Measurements from ENCODE around the gene PHACTR2. TPM values are rescaled to one million over a fixed set of nuclear protein-coding genes. Genes with fewer than 3 reads are reported as not detected.

Gene PHACTR2
- total RNA-seq, 1 donor = 15.1 TPM

GRCh38 chr6:143674483-143675381 is 3.0 kb upstream of the PHACTR2 start:
- DNase-seq (ENCODE audit: low read depth in 2 of 3, low spot score in 2 of 3) = no peak

GRCh38 chr6:143675382-143675900 is 2.3 kb upstream of the PHACTR2 start:
- no peak for DNase-seq (ENCODE audit: low read depth in 2 of 3, low spot score in 2 of 3)

DNA sequence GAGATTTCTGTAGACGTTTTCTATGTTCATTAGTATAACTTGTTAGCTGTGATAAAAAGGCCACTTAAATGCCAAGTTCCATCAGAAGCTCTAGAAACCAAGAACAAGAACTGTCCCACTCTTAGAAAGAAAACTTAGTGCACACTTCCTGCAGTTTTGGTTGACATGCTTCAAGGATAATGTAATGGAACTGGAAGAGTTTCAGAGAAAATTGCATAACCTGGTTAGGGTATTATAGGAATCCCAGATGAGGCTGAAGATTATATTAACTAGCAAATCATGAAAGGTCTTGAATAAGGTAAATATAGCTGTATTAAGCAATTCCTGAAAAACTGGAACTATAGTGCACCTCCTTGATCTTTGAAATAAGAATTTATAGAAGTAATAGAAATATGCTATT is 1.8 kb upstream of the PHACTR2 start:
- no peak for DNase-seq (ENCODE audit: low read depth in 2 of 3, low spot score in 2 of 3)

DNA sequence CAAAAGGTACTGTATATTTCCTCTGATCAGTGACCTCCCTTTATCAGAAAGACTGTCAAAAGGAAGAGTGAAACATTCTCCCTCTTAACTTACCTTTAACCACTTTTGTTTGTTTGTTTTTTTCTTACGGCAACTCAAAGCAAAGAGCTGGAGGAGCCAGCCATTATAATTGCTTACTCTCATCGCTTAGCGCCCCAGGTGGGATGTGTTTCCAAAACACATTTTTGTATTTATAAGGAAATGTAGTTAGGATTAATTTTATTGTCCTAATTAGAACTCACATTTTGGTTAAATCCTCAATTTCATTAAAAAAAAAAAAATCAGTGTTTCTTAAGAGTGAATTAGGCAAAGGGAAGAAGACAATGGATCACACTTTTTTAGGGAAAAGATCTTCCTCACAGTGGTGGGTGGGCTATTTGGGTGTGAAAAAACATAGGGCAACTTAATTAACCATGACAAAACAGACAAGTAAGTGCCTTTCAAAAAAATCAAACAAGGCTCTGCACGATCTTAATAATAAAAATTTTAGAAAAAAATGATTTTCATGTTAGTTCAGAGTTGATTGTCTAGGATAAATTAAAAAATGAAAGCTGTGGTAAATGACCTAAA is 1.2 kb upstream of the PHACTR2 start:
- DNase-seq (ENCODE audit: low read depth in 2 of 3, low spot score in 2 of 3) = no peak

DNA sequence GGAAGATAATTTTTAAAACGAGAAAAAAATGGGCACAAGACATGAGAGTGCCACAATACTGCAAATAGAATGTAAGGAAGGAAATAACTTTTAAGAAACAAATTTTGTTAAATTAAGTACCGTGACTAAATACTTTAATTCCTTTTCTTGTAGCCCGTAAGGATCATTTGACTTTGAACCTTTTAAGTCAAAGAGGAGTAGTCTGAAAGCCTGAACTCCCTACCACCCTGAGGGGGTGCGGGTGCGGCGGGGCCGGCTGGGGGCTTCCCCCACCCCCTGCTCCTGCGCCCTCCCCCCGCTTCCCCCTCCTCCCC is 231 bp upstream of the PHACTR2 start:
- DNase-seq (ENCODE audit: low read depth in 2 of 3, low spot score in 2 of 3) = no peak

DNA sequence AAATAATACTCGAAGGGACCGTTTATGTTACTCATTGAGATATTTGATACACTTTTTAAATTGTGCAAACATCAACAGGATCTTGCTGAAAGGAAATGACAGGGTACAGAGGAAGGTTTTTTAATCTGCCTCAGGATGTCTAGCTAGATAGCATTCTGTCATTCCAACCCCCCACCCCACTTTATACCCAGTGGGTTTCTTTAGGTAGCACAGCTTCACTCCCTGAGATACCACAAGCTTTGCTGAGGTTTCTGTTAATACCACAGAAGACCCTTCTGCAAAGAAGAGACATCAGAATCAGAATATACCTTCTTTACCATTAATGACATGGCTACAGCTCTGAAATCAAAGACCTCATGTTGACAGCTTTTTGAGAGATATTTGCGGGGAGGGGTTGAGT is 1.3 kb downstream of the PHACTR2 start:
- DNase-seq (ENCODE audit: low read depth in 2 of 3, low spot score in 2 of 3) = peak in 2 of 3 donors; percentile 14 to 46

DNA sequence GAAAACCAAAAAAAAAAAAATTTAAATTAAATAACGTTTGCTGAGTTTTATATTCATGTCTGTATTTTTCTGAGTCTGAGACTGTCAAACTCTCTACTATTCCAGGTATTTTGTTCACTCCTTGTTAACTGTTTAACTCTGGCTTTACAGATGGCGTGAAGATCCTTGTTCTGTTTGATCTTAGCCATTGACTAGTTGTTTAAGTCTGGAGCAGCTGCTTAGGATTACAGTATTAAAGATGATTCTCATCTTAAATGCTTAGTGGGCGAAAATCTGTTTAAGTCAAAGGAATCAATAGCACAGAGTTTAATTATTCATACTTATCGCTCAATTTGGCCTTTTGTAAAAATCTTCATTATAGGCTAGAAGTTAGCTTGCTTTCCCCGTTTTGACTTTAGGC is 2.4 kb downstream of the PHACTR2 start:
- DNase-seq (ENCODE audit: low read depth in 2 of 3, low spot score in 2 of 3) = no peak

DNA sequence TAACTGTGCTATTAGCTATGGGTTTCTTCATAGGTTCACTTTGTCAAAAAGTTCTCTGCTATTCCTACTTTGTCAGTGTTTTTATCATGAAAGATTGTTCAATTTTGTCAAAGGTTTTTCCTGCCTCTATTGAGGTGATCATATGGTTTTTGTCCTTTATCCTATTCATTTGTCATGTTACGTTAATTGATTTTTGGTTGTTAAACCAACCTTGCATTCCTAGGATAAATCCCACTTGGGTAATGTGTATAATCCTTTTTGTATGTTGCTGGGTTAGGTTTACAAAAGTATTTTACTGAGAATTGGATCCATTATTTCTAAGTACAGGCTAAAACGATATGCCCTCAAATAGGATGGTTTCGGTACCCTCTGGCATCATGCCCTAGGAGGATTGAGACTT is 5.0 kb downstream of the PHACTR2 start:
- DNase-seq (ENCODE audit: low read depth in 2 of 3, low spot score in 2 of 3) = no peak

- no peak for DNase-seq (ENCODE audit: low read depth in 2 of 3, low spot score in 2 of 3)
Measured at GRCh38 chr6:143684486-143684885, 6.7 kb downstream of the PHACTR2 start.

GRCh38 chr6:143685653-143686052 is 7.9 kb downstream of the PHACTR2 start:
- no peak for DNase-seq (ENCODE audit: low read depth in 2 of 3, low spot score in 2 of 3)

DNA sequence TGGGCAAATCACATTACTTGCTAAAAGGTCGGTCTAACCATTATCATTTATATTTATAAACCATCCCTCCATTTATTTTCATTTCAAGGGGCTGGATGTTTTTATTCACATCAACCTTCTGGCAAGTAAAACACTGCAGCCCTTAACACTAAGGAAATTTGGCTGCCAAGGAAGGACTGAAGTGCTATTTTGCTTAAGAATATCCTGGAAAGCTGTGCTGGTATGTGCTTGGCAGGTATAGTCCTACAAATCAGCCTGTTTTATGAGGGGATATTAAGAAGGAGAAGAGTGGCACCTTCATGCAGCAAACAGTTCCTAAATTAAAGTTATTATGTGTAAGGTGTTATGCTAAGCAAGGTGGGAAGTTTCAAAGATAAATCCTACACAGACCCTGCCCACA is 9.8 kb downstream of the PHACTR2 start:
- no peak for DNase-seq (ENCODE audit: low read depth in 2 of 3, low spot score in 2 of 3)

DNA sequence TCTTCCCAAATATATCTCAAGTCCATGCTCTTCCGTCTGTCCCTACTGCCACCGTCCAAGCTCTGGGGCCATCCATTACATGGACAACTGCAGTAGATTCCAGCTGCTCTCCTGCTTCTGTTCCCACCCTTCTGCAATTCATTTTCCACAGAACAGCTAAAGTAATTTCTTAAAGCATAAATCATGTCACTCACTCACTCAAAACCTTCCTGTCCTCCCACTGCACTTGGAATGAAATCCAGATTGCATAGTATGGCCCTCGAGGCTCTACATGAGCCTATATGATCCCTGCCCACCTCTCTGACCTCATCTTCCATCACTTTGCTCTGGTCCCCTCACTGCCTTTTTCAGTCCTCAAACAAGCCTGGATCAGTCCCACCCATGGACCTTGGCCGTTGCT is 10.9 kb downstream of the PHACTR2 start:
- no peak for DNase-seq (ENCODE audit: low read depth in 2 of 3, low spot score in 2 of 3)

- no peak for DNase-seq (ENCODE audit: low read depth in 2 of 3, low spot score in 2 of 3)
Measured at GRCh38 chr6:143689852-143690251, 12.1 kb downstream of the PHACTR2 start.

DNA sequence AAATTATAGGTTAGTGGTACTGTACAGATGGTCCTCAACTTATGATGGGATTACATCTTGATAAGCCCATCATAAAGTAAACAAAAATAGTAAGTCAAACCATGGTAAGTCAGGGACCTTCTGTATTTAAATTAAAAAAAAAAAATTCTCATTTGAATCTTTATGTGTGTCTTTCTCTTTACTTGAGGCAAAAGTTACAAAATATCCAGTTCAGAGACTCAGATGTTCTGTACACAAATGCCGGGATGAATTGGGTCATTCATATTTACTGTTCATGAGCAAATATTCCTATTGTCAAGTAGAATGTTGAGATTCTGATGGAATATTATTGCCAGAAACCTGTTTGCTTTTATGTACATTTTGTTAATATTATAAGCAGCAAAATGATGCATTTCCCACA is 13.4 kb downstream of the PHACTR2 start:
- DNase-seq (ENCODE audit: low read depth in 2 of 3, low spot score in 2 of 3) = no peak

- no peak for DNase-seq (ENCODE audit: low read depth in 2 of 3, low spot score in 2 of 3)
Measured at GRCh38 chr6:143691900-143692636, 14.3 kb downstream of the PHACTR2 start.

DNA sequence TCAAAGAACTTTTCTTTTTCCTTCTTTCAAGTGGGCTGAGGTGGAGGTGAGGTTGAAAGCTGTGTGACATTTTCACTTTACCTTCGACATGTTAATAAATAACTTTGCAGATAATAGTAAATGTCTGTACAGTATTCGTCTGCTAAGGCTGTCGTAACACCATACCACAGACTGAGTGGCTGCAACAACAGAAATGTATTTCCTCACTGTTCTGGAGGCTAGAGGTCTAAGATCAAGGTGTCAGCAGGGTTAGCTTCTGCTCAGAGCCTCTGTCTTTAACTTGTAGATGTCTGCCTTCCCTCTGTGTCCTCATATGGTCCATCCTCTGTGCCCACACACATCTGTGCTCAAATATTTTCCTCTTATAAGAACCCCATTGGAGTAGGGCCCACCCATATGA is 14.9 kb downstream of the PHACTR2 start:
- DNase-seq (ENCODE audit: low read depth in 2 of 3, low spot score in 2 of 3) = no peak

DNA sequence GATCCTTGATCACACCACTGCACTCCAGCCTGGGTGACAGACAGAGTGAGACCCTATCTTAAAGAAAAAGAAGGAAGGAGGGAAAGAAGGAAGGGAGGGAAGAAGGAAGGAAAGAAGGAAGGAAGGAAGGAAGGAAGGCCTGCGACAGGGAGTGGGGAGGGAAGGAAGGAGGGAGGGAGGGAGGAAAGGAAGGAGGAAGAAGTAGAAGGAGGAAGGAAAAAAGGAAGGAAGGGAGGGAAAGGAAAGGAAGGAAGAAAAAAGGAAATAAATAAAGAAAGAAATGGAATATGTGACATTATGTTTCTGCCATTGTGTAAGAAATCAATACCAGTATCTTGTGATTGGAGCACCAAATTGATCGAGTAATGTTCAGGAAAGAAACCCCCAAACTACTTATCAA is 16.2 kb downstream of the PHACTR2 start:
- no peak for DNase-seq (ENCODE audit: low read depth in 2 of 3, low spot score in 2 of 3)

DNA sequence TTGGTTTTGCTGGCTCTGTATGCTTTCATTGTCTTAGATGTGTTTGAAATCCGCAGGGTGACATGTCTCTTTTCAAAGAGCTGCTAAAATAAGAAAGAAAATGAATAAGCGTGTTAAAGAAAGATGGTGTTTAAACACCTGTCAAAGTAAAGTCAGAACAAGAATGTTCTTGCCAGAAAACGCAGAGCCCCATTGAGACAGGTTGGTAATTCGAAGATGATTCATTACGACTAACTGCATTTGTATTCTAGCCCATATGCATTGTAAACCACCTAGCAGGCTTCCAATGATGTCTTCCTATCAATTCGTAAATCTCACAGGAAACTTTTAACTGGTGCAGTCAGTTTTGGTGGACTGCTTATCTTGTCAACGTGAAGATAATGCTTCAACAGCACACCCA is 16.8 kb downstream of the PHACTR2 start:
- DNase-seq (ENCODE audit: low read depth in 2 of 3, low spot score in 2 of 3) = no peak

DNA sequence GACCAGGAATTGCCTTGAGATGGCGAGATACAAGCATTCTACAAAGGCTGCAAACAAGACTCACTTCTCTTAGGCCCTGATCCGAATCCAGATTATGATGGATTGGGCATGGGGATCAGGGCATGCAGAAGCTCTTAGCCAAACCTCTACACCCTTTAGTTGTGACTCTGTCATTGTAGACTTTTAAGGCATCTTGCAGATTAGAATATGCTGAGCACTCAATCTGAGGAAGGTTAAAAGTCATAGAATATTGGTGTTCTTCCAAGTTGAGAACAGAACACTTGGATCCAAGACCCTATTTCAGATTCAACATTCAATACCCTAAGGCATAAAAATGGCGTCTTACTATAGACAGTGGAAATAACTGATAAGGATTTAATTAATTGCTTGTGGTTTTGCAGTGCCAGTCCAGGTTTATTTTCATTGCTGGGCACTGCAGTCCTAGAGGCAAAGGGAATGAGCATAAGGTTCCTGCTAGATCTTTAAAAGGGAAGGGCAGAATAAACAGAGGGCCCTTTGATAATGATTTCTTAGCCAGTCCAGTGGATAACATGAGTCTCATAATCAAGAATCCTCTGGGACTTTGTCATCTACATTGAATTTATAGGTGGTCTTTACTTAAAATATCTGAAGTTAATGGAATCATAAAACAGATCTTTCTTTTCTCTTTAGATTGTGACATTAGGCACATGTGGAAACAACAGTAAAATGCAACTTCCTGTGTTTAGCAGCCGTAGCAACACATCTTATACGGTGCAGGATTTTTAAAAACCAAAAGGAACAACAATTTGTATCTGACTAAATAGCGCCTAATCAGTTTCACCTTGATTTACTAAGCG is 17.6 kb downstream of the PHACTR2 start:
- DNase-seq (ENCODE audit: low read depth in 2 of 3, low spot score in 2 of 3) = no peak

DNA sequence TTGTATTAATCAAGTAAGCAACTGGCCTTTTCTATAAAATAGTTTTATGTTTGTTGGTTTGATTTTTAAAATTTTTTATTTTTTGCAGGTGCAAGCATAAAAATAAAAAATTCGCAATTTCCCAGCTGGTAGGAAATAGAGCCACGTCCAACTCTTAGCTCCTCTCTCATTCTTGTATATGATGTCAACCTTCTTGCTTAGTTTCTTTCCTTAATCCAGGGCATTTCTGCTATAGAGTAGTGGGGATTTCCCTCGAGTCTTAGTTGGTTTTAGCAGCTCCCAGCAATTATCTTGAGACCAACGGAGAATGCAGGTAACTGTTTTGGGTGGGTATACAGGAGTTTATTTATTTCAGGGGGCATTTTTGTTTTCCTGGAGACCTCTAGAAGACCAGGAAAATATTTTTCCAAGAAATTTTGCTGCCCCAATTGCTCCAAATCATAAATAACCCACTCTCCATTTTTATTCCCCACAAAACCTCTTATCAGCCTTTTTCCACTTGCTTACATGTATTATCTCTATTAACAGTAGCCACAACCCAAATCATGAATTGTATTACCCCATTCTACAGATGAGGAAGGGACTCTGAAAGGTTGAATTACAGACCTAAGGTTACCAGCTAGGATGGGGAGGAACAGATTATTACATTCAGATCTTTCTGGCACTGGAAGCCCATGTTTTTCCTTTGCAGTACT is 18.4 kb downstream of the PHACTR2 start:
- DNase-seq (ENCODE audit: low read depth in 2 of 3, low spot score in 2 of 3) = no peak
